ENCODE results near the gene CEP68.

GRCh38 chr2:65019010-65019409, 37.2 kb upstream of the CEP68 start:
- no peak for TF ChIP-seq GATA3 (IDR thresholded peaks at IDR 0.05; ENCODE audit: low read depth, low read length)
- TF ChIP-seq GATA2 (IDR thresholded peaks at IDR 0.05; ENCODE audit: low read depth, low read length), result no peak
